Left colon (tissue), 2 donors: ENCODE results near the gene BBX. TPM values are rescaled to one million over a fixed set of nuclear protein-coding genes. Genes with fewer than 3 reads are reported as not detected.
A peak's percentile ranks its signal among the peaks of the same experiment; 100 is the strongest.

ENCODE experiments used
- ATAC-seq: fragments of 200-7000 bp; cut with Tn5 transposase; one replicate; pipeline ENCODE4 v1.9.1; 2020; ENCODE audit warnings: mild to moderate bottlenecking, moderate library complexity
- DNase-seq, 2 donors: peaks; one replicate each; pipeline ENCODE4 v3.0.0-alpha.2; 2020
- intact Hi-C, 2 donors: fragments of 100-400 bp; cut with DNase I in 1 of 2; cut with micrococcal nuclease in 1 of 2; formaldehyde crosslinking; loops; one replicate each; pipeline versions ENCODE4 v1.11.2 to v1.14.0; 2022; cut with DNase I, micrococcal nuclease
- long read RNA-seq: library from polyadenylated mRNA; unstranded; transcript quantifications from one replicate; pipeline ENCODE4 v2.0.0, GENCODE V29; 2021
- total RNA-seq, 2 donors: library from RNA; stranded (reverse); fragmentation: NEBNext Ultra II Directional; extraction: Animal tissue kit (Norgen Biotek cat#: 25700); gene quantifications; one replicate each; pipeline ENCODE4 v1.2.1, GENCODE V29; 2021
- donor health status: DM: no; HTN: no; CAD: no.
- donor health status: DM: yes; HTN: yes; CAD: no.

The BBX gene
- 10 to 100 TPM; 24.4 to 25.0 TPM for total RNA-seq
- long read RNA-seq, partial matches to known transcripts, result 4 of 7 reads
- long read RNA-seq, other reads (novel, unspliced or antisense), result 3 of 7 reads

DNA sequence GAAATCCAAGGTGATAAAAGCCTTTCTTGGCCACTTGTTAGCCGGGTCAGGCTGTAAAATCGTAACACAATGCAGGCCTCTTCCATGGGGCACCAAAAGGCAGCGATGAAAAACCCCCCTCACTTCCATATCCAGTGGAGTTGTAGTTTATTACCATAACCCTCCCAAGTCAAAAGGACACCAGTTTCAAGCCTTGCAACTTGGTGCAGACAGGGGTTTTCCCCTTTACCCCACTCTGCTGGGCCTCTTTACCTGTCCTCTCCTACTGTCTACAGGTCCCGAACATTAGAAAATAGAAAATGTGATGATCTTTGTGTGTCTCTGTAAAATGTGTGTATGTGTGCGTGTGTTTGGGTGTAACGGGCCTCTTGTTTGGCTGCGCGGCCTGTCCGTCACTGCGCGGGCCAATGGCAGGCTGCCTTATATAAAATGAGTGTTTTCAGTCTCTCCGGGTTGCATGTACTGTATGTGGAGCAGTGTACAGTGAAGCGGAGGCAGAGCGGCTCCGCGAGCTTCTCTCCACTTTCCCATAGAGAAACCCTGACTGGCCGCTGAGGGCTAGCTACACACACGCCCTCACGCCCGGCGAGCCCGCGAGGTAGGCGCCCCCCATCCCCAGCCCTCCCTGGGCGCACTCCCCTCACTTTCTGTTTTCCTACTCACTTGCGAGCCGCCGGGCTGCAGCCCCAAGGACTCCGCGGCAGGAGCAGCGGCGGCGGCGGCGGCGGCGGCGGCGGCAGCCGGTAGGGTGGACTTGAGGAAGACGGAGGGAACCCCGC is at the start of gene BBX:
Gene BBX (plus strand): TSS at position 453 of the 779 bp plus-strand sequence. CDS start 187,499 bp downstream, outside the sequence.
- intact Hi-C loops, result no loop called here
- DNase-seq, result peak; percentile 89 to 93
- ATAC-seq, result peak; percentile 93

DNA sequence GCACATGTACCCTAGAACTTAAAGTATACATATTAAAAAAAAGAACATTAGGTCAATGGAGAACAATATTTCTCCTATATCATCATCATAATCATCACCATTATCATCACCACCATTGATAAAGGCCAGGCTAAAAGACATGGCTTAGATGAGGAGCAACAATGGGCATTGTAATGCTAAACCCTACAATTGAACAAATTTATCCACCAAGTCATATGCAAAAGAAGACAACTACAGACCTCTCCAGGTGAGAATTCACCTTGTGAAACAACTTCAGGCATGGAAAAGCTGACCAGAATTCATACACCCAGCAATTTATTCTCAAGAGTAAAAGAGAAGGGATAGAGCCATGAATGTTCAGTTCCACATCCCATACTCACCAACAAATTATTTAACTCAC is 46.3 kb upstream of the BBX start:
- DNase-seq, result no peak
- intact Hi-C loops, result no loop called here
- ATAC-seq, result no peak

DNA sequence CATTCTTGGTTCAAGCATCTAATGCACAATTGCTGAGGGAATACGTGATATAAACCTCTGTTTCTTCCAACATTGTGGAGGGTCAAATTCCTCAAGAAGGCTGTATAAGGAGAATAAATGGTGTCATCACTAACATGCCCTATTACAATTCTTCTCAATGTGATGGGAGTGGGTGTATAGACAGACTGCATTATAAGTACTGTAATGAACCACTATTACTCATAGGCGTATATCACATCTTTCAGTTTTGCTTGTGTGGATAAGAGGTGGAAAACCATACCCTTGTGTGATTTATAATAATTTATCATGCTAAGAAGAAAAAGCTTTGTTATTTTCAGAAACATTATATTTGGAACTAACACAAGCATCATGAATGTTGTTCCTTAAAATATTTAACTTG is 35.3 kb upstream of the BBX start:
- ATAC-seq (no peak), DNase-seq (no peak)
- intact Hi-C loops, result no loop called here

DNA sequence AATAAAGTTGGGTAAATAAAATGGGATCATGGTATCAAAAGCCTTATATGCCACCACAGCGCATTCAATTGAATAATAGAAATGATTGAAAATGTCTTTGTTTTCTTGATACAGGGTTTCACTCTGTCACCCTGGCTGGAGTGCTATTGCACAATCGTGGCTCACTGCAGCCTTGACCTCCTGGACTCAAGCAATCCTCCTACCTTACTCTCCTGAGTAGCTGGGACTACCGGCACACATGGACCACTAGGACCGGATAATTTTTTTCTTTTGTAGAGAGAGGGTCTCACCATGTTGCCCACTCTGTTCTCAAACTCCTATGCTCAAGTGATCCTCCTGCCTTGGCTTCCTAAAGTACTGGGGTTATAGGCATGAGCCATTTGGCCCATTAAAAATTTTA is 33.8 kb upstream of the BBX start:
- no peak for DNase-seq
- no peak for ATAC-seq
- intact Hi-C loops, result no loop called here

DNA sequence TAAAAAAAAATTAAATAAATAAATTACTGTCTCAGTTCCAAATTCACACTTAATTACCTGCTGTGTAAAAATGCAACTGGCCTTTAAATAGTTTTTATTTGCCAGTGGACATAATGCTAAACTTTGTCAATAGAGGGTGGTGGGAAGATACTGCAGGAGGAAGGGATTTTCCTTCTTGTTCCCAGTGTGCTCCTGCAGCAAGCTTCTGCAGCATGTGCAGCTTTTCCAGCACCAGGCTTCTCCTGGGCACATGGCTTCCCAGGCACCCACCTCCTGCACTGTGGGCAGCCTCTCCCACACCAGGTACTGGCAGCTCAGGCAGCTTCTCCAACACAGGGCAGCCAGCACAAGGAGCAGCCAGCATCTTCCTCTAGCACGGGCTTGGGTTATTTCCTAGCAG is 29.6 kb upstream of the BBX start:
- ATAC-seq (no peak), DNase-seq (no peak)
- intact Hi-C loops, result no loop called here

DNA sequence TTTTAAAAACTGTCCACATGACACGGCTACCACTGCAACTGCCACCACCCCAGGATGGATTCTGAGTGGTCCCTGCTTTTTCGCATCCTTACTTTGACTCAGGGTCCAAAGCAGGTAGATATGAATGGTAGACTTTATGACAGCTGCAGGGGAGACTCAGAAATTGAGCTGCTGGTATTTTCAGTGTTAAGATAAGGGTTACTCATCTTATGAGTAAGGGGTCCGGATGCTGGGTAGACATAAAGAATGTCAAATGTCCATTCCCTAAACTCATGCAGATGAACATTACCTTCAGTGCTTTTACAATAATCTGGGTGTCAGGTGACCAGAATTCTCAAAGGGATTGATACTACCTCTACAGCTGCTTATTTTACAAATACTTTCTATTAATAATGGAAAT is 25.9 kb upstream of the BBX start:
- intact Hi-C loops, result no loop called here

DNA sequence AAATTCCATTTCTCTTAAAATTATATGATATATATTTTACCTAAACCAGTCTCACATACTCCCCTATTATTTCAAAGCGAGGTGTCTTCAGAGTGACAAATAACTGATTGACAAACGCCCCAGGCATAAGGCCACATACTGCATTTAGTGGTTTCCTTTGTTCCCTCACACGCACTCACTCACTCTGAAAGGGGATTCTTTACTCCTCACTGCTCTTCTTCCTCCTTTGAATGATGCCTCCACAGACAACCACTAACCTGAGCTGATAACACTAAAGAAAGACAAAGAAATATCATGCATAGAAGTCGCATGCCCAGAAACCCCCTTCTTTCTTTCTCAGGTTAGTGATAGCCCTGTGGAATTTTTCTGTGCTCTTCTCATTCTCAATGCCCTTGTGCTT is 24.1 kb upstream of the BBX start:
- ATAC-seq (no peak), DNase-seq (no peak)
- intact Hi-C loops, result no loop called here

More for the DNA sequence above, 25.9 kb upstream of the BBX start:
- ATAC-seq (no peak), DNase-seq (no peak)

DNA sequence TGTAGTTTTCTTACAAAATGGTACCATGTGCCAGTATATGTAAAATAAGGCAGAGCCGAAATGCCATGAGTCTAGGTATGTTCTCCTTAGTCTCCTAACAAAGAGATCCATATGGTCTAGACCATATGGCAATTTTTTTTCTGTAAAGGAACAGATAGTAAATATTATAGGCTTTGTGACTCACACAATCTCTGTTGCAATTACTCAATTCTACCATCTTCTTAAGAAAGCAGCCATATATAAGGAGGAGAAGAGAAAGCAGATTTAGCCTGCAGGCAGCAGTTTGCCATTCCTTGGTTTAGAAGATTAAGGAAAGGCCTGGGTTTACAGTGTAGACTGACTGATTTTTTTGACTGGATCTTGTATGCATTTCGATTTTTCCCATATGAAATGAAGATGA is 16.3 kb upstream of the BBX start:
- intact Hi-C loops, result no loop called here
- DNase-seq (no peak), ATAC-seq (no peak)

DNA sequence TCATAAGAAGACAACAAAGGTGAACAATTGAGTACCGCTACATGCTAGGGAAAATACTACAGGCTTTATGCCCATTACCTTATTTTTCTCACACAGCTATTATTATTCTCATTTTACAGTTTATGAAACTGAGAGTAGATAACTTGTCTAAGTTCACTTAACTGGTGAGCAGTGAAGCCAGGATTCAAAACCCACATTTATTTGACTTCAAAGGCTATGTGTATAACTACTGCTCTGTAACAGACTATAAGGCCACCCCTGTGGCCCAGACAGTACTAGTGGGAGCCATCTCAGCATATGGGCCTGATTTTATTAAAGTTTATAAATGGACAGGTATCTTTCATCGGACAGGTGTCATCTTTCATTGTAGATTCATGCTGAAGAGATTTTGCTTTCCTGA is 14.4 kb upstream of the BBX start:
- ATAC-seq, result no peak
- no peak for DNase-seq
- intact Hi-C loops, result no loop called here

DNA sequence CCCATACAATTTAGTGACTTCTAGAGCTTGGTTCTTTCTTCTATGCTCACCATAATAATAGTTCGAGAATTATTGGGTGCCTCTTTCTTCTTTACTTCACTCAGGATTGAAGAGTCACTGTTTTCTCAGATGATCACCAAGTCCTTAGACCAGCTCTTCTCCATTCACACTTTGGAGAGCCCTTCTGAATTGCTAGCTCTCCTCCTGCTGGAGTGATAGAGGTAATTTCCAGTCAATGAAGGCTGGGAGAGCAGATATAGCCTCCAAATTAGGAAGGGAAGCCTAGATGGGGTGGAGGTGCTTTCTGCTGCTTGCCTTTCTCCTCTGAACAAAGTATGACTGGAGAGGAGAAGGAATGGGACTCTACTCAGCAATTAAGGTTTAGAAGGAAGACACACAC is 10.7 kb upstream of the BBX start:
- DNase-seq (no peak), ATAC-seq (no peak)
- intact Hi-C loops, result no loop called here

DNA sequence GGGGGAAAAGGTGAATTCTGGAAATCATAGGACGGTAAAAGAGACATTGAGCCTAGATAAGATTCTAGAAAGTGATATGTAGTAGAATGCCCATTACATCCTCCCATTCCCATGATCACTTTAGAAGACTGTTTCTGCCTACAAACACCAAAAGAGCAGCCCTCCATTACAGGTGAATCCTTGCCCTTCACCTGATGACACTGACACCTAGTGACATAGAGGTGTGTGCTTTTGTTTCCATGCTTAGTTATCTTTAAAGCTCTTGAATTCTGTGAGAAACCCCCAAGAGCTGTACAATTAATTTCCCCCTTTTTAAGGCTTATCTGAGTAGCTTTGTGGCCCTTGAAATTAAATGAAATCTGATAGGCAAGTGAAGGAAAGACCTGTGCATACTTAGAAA is 8.3 kb upstream of the BBX start:
- ATAC-seq (no peak), DNase-seq (no peak)
- intact Hi-C loops, result no loop called here

DNA sequence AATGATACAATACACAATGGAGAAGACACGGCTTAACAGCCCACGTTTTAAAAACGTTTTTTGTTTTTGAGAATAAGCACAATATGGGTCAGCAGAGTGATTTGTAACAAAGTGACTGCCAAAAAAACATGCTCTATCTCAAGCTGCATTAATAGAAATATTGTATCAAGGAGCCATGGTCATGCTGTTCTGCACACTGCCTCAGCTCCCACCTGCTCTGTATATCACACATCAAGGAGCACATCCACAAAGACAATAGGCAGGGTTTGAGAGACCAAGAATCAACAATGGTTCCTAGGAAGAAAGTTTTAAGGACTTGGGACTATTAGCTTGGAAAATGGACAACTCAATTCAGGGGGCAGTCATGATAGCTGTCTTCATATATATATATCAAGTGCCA is 6.3 kb upstream of the BBX start:
- ATAC-seq (no peak), DNase-seq (no peak)
- intact Hi-C loops, result no loop called here

DNA sequence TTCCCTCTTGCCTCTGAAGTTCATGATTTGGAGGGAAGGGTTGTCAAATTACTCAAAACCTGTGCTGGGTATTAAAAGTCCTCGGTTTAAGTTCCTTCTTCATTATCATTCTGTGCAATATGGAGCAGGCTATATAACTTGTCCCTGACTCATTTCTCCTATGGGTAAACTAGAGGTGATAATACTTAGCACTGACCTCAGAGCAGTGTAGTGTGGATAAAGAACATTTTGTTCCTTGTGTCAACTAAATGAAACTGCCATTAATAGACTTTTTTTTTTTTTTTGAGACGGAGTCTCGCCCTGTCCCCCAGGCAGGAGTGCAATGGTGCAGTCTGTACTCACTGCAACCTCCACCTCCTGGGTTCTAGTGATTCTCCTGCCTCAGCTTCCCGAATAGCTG is 2.2 kb upstream of the BBX start:
- DNase-seq (no peak), ATAC-seq (no peak)
- intact Hi-C loops, result no loop called here

DNA sequence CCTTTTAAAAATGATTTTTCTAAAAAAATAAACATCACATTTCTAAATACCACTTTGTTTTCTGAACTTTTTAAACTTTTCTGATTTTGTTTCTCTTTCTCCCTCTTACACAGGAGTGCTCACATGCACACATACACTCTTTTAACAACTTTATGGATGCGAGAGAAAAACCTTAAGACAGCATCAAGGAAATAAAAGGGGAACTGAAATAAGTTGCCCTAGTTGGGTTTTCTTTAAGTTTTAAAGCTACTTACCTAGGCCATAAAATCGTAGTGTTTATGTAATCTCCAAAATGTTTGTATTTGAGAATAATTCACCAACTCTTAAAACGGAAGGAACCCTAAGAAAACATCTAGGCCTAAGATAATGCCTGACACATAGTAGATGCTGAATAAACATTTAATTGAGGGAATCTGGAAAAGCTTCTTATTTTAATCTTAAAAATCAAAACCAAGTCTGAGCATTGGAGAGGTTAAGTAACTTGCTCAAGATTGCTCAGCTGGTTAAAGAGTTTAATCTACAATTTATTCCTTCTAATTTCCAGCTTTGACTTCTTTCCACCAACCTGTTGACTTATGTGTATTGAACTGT is 1.2 kb upstream of the BBX start:
- DNase-seq (no peak), ATAC-seq (no peak)
- intact Hi-C loops, result no loop called here

DNA sequence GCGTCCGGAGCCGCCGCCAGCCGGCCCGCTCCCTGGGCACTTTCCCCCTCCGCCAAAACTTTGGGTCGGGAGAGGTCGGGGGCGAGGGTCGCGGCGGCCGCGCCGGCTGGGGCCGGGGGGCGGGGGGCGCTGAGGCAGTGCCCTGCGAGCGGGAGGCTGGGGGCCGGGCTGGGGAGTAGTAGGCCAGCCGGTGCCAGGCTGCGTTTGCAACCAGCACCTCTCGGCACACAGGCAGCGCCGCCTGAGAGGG is 452 bp downstream of the BBX start:
- intact Hi-C loops, result no loop called here
- no peak for DNase-seq
- ATAC-seq, result peak; percentile 60

DNA sequence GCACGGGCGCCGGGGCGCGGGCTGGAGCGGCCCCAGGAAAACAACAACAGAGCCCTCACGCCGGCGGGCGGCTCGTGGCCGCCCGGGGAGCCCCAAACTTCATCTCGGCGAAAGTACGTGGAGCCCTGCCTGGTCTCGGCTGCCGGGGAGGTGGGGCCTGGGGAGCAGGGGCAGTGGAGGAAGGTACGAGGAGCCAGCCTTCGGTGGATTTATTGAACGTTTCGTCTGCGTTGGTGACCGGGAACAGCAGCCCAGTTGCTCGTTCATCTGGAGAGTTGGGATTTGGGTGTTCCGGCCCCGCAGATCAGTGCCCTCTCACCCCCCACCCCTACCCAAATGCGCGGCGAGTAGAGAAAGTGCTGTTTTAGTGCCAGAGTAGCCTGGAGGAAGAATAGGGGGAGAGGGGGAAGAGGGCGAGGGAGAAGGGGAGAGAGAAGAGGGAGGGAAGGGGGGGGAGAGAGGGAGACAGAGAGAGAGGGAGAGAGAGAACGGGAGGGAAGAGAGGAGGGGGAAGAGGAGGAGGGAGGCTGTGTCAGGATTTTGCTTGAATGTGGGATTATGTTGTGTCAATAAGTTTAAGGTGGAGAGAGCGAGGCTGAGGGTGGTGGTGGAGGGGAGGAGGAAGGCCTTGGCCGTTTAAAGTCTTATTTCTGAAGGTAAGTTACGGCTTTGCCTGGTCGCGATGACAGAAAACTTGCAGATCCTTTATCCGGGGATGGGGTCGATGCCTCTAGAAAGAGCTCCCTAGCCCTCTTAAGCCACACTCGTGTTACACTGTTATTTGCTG is 970 bp downstream of the BBX start:
- intact Hi-C loops, result no loop called here

DNA sequence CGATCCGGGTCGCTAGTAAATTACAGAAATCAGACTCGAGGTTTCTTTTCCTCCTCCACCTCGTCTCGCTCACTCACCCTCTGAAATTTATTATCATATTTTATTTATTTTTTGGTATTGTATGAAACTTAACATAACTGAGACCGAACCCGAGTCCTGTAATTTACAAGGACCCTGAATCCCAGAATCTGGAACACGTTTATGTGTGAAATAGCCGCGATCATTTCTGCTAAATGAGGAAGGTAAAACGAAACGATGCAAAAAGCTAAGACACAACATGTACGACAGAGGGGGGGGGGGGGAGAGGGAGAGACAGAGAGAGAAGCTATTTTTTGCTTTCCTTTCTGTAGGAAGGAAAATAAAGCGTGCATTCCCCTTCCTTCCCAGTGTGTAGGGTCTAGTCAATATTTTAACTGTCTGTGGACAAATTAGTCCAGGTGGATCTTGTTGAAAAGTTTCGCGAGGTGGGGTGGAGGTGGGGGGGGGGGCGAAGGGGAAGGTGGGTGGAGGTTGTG is 1.6 kb downstream of the BBX start:
- ATAC-seq (no peak), DNase-seq (no peak)
- intact Hi-C loops, result no loop called here

More for the DNA sequence above, 970 bp downstream of the BBX start:
- DNase-seq (peak; percentile 43 to 69), ATAC-seq (peak; percentile 42)

DNA sequence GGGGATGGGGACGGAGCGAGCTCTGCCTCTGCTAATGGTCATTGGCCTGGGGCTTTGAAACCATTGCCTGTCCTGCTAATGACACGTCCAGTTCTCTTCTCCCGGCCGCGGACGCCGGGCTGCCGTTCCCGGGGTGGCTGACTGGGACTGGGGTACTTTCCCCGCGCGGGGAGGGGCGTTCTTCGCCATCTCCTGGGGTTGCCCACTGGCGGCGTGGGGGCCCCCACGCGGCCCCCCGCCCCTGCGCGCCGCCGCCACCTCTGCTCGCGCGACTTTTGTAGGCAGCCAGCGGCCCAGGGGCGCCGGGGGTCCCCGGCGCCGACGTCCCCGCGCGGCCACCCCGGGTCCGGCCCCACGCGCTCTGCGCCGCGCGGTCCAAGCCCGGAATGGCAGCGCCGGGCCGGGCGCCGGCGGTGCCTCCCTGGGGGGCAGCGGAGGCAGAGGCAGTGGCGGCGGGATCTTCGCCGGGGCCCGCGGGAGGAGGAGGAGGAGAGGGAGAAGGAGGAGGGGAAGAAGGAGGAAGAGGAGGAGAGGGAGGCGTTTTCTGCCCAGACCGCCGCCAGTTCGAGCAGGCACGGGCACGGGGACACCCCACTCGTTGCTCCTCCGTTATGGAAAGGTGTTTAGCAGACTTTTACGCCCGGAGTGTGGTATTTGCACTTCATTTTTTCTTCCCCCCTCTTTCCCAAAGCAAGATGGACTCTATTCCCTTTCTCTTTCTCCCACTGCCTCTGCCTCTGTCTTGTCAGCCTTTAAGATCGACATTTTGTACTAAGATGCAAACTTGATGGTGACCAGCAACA is 2.3 kb downstream of the BBX start:
- DNase-seq (peak; percentile 60 to 64), ATAC-seq (peak; percentile 5)
- intact Hi-C loops, result no loop called here

DNA sequence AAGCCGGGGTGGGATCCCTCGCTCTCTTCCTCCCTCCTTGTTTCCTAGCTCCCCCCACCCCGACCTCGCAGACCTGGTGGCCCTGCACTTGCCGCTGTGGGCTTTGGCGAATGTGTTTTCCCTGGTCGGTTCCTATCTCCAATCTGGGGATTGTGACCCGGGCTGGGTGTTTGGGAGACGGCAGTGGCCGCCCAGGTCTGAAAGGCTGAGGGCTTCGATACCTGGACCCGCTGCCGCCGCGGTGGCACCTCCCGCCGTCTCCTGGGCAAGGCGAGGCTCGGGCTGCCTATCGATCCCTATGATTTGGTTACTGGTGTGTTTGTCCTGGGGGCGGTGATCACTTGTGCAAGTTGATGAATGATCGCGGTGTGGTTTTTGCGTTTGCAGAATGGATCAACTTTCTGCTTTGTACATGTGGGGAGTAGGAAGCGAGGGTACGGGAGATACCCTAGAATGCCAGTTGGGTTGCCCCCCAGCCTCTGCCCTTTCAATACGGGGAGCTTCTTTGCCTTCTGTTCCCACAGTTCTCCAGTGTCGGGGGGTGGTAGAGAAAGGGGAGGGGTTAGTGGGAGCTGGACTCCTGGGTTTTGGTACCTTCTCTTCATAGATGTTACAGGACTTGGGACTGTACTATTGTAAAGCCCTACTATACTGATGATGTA is 3.0 kb downstream of the BBX start:
- no peak for ATAC-seq
- intact Hi-C loops, result no loop called here
- DNase-seq, result peak; percentile 31 to 44
